ENCODE measurements around the gene MANSC1. TPM values are rescaled to one million over a fixed set of nuclear protein-coding genes. Genes with fewer than 3 reads are reported as not detected.
"Not testable (repeated sequence)": the region's sequence is repeated elsewhere in the genome, so short reads cannot be mapped to it uniquely, and the experiment has no call there.

The MANSC1 gene
- total RNA-seq, 1 donor = 0.31 TPM

DNA sequence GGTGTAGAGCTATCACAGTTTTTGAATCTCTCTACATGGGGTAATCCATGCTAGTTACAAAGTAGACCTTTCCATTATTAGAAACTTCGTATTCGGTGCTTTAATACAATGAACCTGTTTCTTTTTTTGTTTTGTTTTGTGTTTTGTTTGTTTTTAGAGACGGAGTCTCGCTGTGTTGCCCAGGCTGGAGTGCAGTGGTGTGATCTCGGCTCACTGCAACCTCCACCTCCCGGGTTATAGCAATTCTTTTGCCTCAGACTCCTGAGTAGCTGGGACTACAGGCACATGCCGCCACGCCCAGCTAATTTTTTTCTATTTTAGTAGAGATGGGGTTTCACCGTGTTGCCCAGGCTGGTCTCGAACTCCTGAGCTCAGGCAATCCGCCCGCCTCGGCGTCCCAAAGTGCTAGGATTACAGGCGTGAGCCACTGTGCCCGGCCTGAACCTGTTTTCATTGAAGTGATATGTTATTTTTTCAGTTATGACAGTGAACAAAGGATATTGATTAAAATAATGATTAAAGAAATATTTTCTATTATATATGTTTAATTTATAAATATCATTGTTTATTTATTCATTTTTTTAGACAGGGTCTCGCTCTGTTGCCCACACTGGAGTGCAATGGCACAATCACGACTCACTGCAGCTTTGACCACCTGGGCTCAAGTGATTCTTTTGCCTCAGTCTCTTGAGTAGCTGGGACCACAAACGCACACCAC, 1.6 kb upstream of the MANSC1 start:
- peaks cover 25% of the 10 kb centered on the region for H3K4me1 ChIP-seq (ENCODE audit: insufficient read depth, low read length)
- not testable (repeated sequence) for H3K4me3 ChIP-seq (ENCODE audit: low read length); H3K27me3 ChIP-seq (ENCODE audit: insufficient read depth, low read length); H3K9me3 ChIP-seq (ENCODE audit: low read depth, low read length)

DNA sequence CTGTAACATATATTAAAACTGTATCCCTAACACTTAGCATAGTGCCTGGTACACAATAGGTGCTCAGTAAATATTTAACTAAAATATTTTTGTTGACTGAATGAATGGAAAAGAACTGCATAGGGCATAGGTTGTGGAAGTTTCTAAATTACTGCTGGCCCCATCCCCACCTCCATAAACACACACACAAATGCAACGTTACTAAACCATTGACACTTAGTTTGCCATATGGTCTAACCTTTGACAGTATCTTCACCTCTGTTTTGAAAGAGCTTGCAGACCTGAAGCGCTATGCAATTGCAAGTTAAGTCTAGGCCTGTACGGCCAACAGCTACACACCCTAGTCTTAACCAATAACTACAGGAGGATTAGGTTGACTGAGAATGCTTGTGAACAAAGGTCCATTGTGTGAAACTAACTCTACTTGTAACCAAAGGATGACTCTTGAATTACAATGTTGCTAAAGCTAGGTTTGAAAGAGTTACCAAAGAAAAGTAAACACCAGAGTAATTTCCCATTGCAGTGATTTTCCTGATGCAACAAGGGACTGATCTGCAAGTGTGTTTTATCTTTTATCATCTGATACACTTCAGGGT, 924 bp upstream of the MANSC1 start:
- peaks cover 19% of the 10 kb centered on the region for H3K4me1 ChIP-seq (ENCODE audit: insufficient read depth, low read length)
- no peaks in the 10 kb centered on the region for H3K9me3 ChIP-seq (ENCODE audit: low read depth, low read length)
- no peaks in the 10 kb centered on the region for H3K27me3 ChIP-seq (ENCODE audit: insufficient read depth, low read length)
- no peak overlapping the region for H3K4me3 ChIP-seq (ENCODE audit: low read length)

DNA sequence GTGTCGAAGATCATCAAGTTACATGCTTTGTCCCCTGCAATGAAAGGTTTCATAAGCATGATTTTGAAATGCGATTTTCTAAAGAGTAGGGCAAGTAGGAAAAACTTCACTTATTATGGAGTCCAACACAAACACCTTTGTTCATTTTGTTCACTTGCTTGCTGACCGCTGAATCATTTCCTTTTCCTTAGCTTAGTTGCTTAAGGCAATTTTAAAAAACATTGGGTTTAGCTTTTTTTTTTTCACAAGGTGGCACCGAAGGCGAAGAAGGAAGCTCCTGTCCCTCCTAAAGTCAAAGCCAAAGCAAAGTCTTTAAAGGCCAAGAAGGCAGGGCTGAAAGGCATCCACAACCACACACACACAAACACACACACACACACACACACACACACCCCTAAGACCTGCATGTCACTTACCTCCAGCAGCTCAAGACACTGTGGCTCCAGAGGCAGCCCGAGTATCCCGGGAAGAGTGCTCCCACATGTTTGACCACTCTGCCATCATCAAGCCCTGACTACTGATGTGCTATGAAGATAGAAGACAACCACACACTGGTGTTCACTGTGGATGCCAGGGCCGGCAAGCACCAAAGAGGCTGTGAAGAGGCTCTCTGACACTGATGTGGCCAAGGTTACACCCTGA, 11.4 kb downstream of the MANSC1 start:
- H3K4me1 ChIP-seq (ENCODE audit: insufficient read depth, low read length) = peaks cover 19% of the 10 kb centered on the region
- peak overlapping the region; percentile 5 for H3K4me3 ChIP-seq (ENCODE audit: low read length)
- no peaks in the 10 kb centered on the region for H3K9me3 ChIP-seq (ENCODE audit: low read depth, low read length)
- no peaks in the 10 kb centered on the region for H3K27me3 ChIP-seq (ENCODE audit: insufficient read depth, low read length)

DNA sequence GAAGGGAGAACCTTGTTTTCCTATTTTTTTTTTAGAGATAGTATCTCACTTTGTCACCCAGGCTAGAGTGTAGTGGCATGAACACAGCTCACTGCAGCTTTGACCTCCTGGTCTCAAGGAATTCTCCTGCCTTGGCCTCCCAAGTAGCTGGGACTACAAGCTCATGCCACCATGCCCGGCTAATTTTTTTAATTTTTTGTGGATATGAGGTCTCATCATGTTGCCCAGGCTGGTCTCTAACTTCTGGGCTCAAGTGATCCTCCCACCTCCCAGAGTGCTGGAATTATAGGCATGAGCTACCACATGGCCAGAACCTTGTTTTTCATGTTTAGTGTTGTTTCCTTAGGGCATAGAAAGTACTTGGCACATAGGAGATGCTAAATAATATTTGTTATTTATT, 13.5 kb downstream of the MANSC1 start:
- no peaks in the 10 kb centered on the region for H3K9me3 ChIP-seq (ENCODE audit: low read depth, low read length)
- peaks cover 19% of the 10 kb centered on the region for H3K4me1 ChIP-seq (ENCODE audit: insufficient read depth, low read length)
- no peaks in the 10 kb centered on the region for H3K27me3 ChIP-seq (ENCODE audit: insufficient read depth, low read length)
- no peak overlapping the region for H3K4me3 ChIP-seq (ENCODE audit: low read length)

DNA sequence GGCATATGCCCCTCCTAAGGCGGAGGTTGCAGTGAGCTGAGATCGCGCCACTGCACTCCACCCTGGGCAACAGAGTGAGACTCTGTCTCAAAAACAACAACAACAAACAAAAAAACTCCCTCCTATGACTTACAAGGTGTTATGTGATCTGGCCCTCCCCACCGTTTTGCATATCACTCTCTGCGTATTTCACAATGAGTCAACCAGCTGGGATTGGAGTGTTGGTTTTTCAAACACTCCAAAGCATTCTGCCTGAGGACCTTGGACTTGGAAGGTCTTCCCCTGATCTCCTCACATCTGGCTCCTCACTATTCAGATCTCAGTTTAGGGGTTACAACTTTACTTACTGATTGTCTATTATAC, 14.0 kb downstream of the MANSC1 start:
- no peaks in the 10 kb centered on the region for H3K27me3 ChIP-seq (ENCODE audit: insufficient read depth, low read length)
- H3K4me3 ChIP-seq (ENCODE audit: low read length) = no peak overlapping the region
- no peaks in the 10 kb centered on the region for H3K9me3 ChIP-seq (ENCODE audit: low read depth, low read length)
- peaks cover 19% of the 10 kb centered on the region for H3K4me1 ChIP-seq (ENCODE audit: insufficient read depth, low read length)

DNA sequence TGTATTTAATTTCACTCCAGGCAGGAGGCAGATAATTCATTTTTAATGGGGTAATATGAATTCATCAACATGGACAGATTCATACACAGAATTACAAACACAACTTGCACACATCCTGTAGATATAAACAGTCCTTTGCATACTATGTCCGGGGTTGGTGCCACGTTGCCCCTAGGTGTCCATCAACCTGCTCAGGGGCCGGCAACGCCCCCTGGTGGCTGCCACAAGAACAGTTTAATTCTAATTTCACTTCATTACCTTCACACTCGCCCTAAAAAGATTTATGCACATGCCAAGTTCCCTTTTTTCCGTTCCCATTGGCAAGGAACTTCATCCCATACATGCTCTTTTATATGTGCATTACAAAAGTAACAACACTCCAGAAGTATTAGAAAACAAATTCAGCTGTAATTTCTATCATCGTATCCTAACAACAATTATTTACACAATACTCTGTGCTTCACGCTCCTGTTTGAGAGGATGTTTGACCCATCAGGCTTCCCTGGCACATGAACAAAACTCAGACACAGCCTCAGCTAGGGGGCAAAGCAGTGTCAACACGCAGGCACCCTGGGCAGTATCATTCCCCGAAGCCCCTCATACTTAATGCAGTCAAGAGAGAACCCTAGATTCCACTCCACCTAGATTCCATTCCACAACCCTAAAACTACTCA, 15.5 kb downstream of the MANSC1 start:
- Histone ChIP-seq H3K9me3 (ENCODE audit: low read depth, low read length) (no peaks in the 10 kb centered on the region), H3K4me3 (ENCODE audit: low read length) (no peak overlapping the region), H3K4me1 (ENCODE audit: insufficient read depth, low read length) (peaks cover 19% of the 10 kb centered on the region), H3K27me3 (ENCODE audit: insufficient read depth, low read length) (no peaks in the 10 kb centered on the region)

DNA sequence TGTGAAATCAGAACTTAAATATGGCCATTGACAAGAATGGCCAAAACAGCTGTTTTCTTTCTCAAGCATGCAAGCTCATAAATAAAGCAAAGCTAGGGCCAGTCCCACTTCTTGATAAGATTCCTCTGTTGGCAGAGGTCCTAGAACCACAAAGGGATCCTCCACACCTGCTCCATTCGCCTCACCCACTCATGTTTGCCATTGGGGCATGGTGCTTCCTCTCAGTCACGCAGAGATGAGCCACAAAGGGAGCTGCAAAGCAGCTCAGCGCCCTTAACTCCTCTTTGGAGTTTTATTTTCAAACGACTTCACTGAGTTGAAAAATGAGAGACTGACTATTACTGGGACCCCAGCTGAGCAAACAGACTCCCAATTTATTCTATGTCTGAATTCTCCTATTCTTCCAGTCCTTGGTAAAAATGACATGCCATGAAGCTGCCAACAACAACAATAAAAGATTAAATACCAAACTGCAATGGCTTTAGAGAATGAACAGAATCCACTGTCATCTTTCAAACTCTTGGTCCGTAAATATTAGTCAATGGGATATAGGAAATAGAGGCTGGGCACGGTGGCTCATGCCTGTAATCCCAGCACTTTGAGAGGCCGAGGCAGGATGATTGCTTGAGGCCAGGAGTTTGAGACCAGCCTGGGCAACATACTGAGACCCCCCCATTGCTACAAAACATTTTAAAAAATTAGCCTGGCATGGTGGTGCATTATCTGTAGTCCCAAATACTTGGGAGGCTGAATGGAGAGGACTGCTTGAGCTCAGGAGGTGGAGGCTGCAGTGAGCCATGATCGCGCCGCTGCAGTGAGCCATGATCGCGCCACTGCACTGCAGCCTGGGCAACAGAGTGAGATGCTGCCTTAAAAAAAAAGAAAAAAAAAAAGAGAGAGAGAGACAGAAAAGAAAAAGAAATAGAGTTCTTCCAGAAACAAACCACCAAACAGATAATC, 16.4 kb downstream of the MANSC1 start:
- H3K4me3 ChIP-seq (ENCODE audit: low read length) = no peak overlapping the region
- no peaks in the 10 kb centered on the region for H3K9me3 ChIP-seq (ENCODE audit: low read depth, low read length)
- peaks cover 12% of the 10 kb centered on the region for H3K4me1 ChIP-seq (ENCODE audit: insufficient read depth, low read length)
- no peaks in the 10 kb centered on the region for H3K27me3 ChIP-seq (ENCODE audit: insufficient read depth, low read length)

DNA sequence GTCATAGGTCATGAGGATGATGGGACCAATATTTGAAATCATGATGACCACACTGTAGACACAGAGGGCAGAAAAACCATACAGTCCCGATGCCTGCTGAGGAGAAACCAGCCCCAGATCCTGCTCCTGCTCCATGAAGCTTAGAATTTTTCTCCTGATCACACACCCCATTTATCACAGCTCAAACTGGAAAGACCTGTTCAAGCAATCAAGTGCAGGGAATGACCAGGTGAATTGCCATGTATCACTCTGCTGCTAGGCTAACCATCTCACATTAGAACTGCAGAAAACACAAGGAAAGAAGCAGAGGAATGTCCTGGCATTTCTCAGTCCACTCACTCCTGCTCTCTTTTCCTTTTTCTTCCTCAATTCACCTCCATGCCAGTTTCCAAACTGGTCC, 18.1 kb downstream of the MANSC1 start:
- Histone ChIP-seq H3K4me1 (ENCODE audit: insufficient read depth, low read length) (peaks cover 7% of the 10 kb centered on the region), H3K9me3 (ENCODE audit: low read depth, low read length) (no peaks in the 10 kb centered on the region), H3K27me3 (ENCODE audit: insufficient read depth, low read length) (no peaks in the 10 kb centered on the region), H3K4me3 (ENCODE audit: low read length) (no peak overlapping the region)

DNA sequence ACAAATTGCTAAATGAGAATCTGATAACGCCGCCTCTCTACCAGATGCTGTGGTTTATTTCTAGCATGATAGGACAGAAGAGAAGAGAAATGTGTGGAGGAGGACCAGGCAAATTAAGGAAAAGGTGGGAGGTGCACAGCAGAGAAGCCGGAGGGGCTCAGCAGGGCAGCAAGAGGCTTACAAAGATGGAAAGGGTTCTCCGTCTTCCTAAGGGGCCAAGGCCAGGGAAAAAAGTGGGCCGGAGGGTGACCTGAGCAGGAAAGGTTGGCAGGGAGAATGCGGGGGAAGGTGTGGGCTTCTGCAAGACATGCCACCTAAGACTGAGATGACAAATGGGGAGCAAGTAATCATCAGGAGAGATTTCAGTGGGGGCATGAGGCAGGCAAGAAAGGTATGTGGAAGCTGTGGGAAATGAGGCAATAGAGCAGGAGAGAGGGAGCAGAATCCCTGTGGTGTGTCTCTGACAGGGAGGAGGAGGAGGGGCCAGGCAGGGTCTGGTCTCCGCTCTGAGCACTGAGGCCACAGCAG, 18.7 kb downstream of the MANSC1 start:
- Histone ChIP-seq H3K4me3 (ENCODE audit: low read length) (no peak overlapping the region), H3K4me1 (ENCODE audit: insufficient read depth, low read length) (peaks cover 7% of the 10 kb centered on the region), H3K27me3 (ENCODE audit: insufficient read depth, low read length) (no peaks in the 10 kb centered on the region), H3K9me3 (ENCODE audit: low read depth, low read length) (no peaks in the 10 kb centered on the region)

DNA sequence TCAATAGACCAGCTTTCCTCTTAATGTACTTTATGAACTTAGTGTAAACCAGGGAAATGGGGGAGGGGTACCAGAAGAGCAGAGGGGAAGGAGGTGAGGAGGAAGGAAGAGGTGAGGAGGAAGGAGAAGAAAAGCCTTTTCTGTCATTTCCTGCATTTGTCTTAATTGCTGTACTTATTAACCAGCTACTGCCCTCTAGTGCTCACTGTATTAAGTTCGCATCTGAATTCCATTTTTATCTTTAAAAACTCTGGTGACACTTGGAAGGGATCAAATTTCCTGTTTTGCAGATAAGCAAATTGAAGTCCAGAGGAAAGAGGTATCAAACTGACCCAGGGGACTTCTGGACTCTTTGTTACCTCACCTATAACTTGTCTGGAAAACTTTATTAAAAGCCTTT, 22.2 kb downstream of the MANSC1 start:
- H3K4me1 ChIP-seq (ENCODE audit: insufficient read depth, low read length) = no peaks in the 10 kb centered on the region
- H3K4me3 ChIP-seq (ENCODE audit: low read length) = no peak overlapping the region
- H3K27me3 ChIP-seq (ENCODE audit: insufficient read depth, low read length) = no peaks in the 10 kb centered on the region
- H3K9me3 ChIP-seq (ENCODE audit: low read depth, low read length) = no peaks in the 10 kb centered on the region

DNA sequence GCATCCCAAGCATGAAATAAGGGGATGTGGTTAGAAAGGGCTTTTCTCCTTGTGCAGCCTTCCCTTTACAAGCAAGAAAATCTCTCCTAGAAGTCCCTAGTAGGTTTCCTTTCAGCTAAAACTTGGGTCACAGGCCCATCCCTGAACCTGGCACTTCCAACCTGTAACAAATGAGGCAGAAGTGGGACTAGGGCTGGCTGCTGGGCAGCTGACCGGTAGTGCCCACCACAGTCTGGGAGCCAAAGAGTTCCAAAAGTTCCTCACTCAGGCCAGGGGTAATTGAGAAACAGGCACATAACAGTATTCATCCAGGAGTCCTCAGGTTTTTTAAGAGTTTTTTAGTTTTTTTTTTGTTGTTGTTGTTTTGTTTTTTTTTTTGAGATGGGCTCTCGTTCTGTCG, 23.8 kb downstream of the MANSC1 start:
- no peak overlapping the region for H3K4me3 ChIP-seq (ENCODE audit: low read length)
- no peaks in the 10 kb centered on the region for H3K27me3 ChIP-seq (ENCODE audit: insufficient read depth, low read length)
- no peaks in the 10 kb centered on the region for H3K4me1 ChIP-seq (ENCODE audit: insufficient read depth, low read length)
- no peaks in the 10 kb centered on the region for H3K9me3 ChIP-seq (ENCODE audit: low read depth, low read length)

DNA sequence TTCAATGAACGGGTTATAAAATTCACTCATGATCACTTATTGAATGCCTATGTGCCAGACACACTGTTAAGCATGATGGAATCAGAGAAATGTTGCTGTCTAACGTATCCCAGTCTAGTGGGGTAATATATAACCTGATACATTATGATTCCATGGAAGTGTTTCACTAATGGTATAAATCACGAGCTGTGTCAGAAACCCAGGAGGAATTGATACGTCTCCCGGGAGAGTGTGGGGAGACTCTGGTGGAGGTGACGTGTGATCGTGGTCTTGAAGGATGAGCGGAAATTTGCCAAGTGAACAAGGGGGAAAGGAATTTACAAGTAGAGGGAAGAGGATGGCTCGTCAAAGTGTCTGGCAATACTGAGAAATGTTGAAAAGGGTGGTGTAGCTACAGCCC, 26.5 kb downstream of the MANSC1 start:
- Histone ChIP-seq H3K4me1 (ENCODE audit: insufficient read depth, low read length) (no peaks in the 10 kb centered on the region), H3K4me3 (ENCODE audit: low read length) (no peak overlapping the region), H3K27me3 (ENCODE audit: insufficient read depth, low read length) (no peaks in the 10 kb centered on the region), H3K9me3 (ENCODE audit: low read depth, low read length) (no peaks in the 10 kb centered on the region)

DNA sequence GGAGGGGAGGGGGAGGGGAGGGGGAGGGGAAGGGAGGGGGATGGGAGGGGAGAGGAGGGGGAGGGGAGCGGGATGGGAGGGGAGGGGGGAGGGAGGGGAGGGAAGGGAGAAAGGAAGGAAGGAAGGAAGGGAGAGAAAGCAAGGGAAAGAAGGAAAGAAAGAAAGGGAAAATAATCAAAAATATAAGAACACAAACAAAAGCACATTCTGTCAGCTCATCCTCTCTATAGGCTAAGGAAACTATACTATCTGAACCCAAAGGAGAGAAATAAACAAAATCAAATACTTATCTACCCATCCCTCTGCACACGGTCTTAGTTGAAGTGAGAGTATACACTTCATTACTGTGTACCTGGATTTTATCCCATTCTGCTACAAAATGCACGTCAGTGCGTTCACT, 26.9 kb downstream of the MANSC1 start:
- H3K4me1 ChIP-seq (ENCODE audit: insufficient read depth, low read length) = no peaks in the 10 kb centered on the region
- no peaks in the 10 kb centered on the region for H3K9me3 ChIP-seq (ENCODE audit: low read depth, low read length)
- no peaks in the 10 kb centered on the region for H3K27me3 ChIP-seq (ENCODE audit: insufficient read depth, low read length)
- H3K4me3 ChIP-seq (ENCODE audit: low read length) = no peak overlapping the region

DNA sequence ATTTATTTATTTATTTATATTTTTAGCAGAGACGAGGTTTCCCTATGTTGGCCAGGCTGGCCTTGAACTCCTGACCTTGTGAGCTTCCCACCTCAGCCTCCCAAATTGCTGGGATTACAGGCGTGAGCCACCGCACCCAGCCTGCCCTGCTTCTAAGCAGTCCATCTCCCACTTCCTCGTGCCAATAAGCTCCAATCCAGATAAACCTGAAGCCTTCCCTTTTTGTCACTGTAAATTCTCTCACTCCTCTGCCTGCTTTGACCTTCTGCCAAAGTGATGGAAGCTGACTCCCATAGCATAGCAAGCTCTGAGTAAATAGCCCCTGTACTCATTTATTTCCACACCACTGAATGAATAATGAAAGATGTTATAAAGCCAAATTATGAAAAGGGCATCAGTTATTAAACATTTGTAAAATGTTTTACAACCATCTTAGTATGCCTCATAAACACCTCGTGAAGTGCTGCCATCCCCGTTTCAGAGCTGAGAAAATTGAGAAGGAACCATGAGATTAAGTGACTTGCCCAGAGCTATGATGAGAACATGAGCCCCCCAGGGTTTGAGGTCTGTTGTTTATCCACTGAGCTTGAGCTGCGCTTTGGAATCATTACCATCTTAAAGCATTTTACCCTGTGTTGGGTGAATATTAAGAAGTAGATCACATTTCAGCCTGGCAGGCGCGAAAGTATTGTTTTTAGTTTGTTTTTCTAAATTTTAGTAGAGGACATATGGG, 30.4 kb downstream of the MANSC1 start:
- no peaks in the 10 kb centered on the region for H3K9me3 ChIP-seq (ENCODE audit: low read depth, low read length)
- H3K4me3 ChIP-seq (ENCODE audit: low read length) = no peak overlapping the region
- no peaks in the 10 kb centered on the region for H3K27me3 ChIP-seq (ENCODE audit: insufficient read depth, low read length)
- H3K4me1 ChIP-seq (ENCODE audit: insufficient read depth, low read length) = no peaks in the 10 kb centered on the region
